GM23338 (cell line): Measurements from ENCODE around the gene CCNY. TPM values are rescaled to one million over a fixed set of nuclear protein-coding genes. Genes with fewer than 3 reads are reported as not detected.

ENCODE experiments used
- ATAC-seq: fragments of 200-7000 bp; cut with Tn5 transposase; 3 replicates; pipeline ENCODE4 v1.9.1; 2020
- DNase-seq: peaks from one replicate; pipeline ENCODE4 v3.0.0-alpha.2; 2015; ENCODE audit warnings: low spot score
- H2AFZ ChIP-seq: fragments of 200-600 bp; sonication (generic); 2 replicates; pipeline ENCODE4 v1.8.0; 2016; ENCODE audit warnings: antibody characterized with exemption, mild to moderate bottlenecking, moderate library complexity
- H3F3A ChIP-seq: fragments of 200-600 bp; sonication (generic); replicated peaks from 2 replicates; pipeline ENCODE4 v1.8.0; 2017; ENCODE audit warnings: antibody characterized with exemption, mixed run types, low read depth
- H3K27ac ChIP-seq: fragments of 200-600 bp; sonication (generic); 2 replicates; pipeline ENCODE4 v1.6.1; 2016; ENCODE audit warnings: low read depth
- H3K27me3 ChIP-seq: fragments of 200-600 bp; sonication (generic); 2 replicates; pipeline ENCODE4 v1.8.0; 2016; ENCODE audit warnings: mild to moderate bottlenecking, mixed run types, moderate library complexity; ENCODE audit not compliant: insufficient read depth
- H3K36me3 ChIP-seq: fragments of 200-600 bp; sonication (generic); 2 replicates; pipeline ENCODE4 v1.8.0; 2016; ENCODE audit warnings: mild to moderate bottlenecking; ENCODE audit not compliant: insufficient read depth
- H3K4me1 ChIP-seq: fragments of 200-600 bp; sonication (generic); 2 replicates; pipeline ENCODE4 v1.8.0; 2016; ENCODE audit warnings: mild to moderate bottlenecking, moderate library complexity; ENCODE audit not compliant: insufficient read depth
- H3K4me2 ChIP-seq: fragments of 200-600 bp; sonication (generic); 2 replicates; pipeline ENCODE4 v1.7.1; 2017; ENCODE audit warnings: mixed run types
- H3K4me3 ChIP-seq: fragments of 200-600 bp; sonication (generic); 2 replicates; pipeline ENCODE4 v1.6.1; 2016; ENCODE audit warnings: mixed run types
- H3K79me2 ChIP-seq: fragments of 200-600 bp; sonication (generic); replicated peaks from 2 replicates; pipeline ENCODE4 v1.8.0; 2017; ENCODE audit warnings: mild to moderate bottlenecking; ENCODE audit not compliant: insufficient read depth
- H3K9me2 ChIP-seq: fragments of 200-600 bp; sonication (generic); 2 replicates; pipeline ENCODE4 v1.8.0; 2017; ENCODE audit not compliant: insufficient read depth
- H4K20me1 ChIP-seq: fragments of 200-600 bp; sonication (generic); replicated peaks from 2 replicates; pipeline ENCODE4 v1.8.0; 2017; ENCODE audit warnings: mild to moderate bottlenecking; ENCODE audit not compliant: insufficient read depth
- H3K27ac Mint-ChIP-seq: 2 replicates; pipeline ENCODE4 v1.8.0; 2020; ENCODE audit warnings: inconsistent platforms, mild to moderate bottlenecking, moderate library complexity, mixed read lengths
- H3K27me3 Mint-ChIP-seq: 3 replicates; pipeline ENCODE4 v1.8.0; 2022; ENCODE audit warnings: low read depth, mild to moderate bottlenecking, moderate library complexity, mixed read lengths, inconsistent platforms; ENCODE audit not compliant: insufficient read depth, poor library complexity
- H3K36me3 Mint-ChIP-seq: 3 replicates; pipeline ENCODE4 v1.8.0; 2021; ENCODE audit warnings: low read depth, mild to moderate bottlenecking, inconsistent platforms, moderate library complexity, mixed read lengths
- H3K4me1 Mint-ChIP-seq: 3 replicates; pipeline ENCODE4 v1.8.0; 2020; ENCODE audit warnings: mild to moderate bottlenecking, inconsistent platforms, mixed read lengths
- H3K4me3 Mint-ChIP-seq: 3 replicates; pipeline ENCODE4 v1.8.0; 2021; ENCODE audit warnings: moderate library complexity, mild to moderate bottlenecking, inconsistent platforms, mixed read lengths
- H3K9me3 Mint-ChIP-seq: 3 replicates; pipeline ENCODE4 v1.8.0; 2020; ENCODE audit warnings: moderate library complexity, mild to moderate bottlenecking, inconsistent platforms, mixed read lengths
- CREB1 ChIP-seq: fragments of 250-450 bp; sonication (Bioruptor Pico); IDR thresholded peaks from 2 replicates; pipeline ENCODE4 v1.5.0; 2020; ENCODE audit warnings: low read depth, mild to moderate bottlenecking, moderate library complexity
- CTCF ChIP-seq, 2 experiments: fragments of 200-600 bp in 1 of 2; sonication (generic) in 1 of 2; conservative IDR thresholded peaks; 2 replicates each; pipeline versions ENCODE4 v1.5.1 to v1.6.1; 2016 to 2017; ENCODE audit warnings: antibody characterized with exemption in 2 of 2, low read depth in 2 of 2, mild to moderate bottlenecking in 2 of 2, moderate library complexity in 1 of 2
- ETS1 ChIP-seq: IDR thresholded peaks from 2 replicates; pipeline ENCODE4 v1.6.1; 2016; ENCODE audit warnings: antibody characterized with exemption
- EZH2 ChIP-seq: fragments of 200-600 bp; sonication (generic); IDR thresholded peaks from one replicate; pipeline ENCODE4 v1.8.0; 2017; ENCODE audit warnings: antibody characterized with exemption, mild to moderate bottlenecking, low read depth; ENCODE audit not compliant: unreplicated experiment
- EZH2phosphoT487 ChIP-seq: fragments of 200-600 bp; sonication (generic); IDR thresholded peaks from one replicate; pipeline ENCODE4 v1.8.1; 2018; ENCODE audit warnings: antibody characterized with exemption; ENCODE audit not compliant: unreplicated experiment
- JUNB ChIP-seq: IDR thresholded peaks from one replicate; pipeline ENCODE4 v1.6.1; 2016; ENCODE audit warnings: antibody characterized with exemption; ENCODE audit not compliant: unreplicated experiment
- POLR2AphosphoS5 ChIP-seq: IDR thresholded peaks from 2 replicates; pipeline ENCODE4 v1.6.1; 2016; ENCODE audit warnings: antibody characterized with exemption, low read depth
- REST ChIP-seq: IDR thresholded peaks from one replicate; pipeline ENCODE4 v1.6.1; 2018; ENCODE audit warnings: antibody characterized with exemption; ENCODE audit not compliant: unreplicated experiment
- STAT1 ChIP-seq: IDR thresholded peaks from one replicate; pipeline ENCODE4 v1.6.1; 2016; ENCODE audit warnings: antibody characterized with exemption; ENCODE audit not compliant: unreplicated experiment
- ZNF114 ChIP-seq: fragments of 250-450 bp; sonication (Bioruptor Pico); IDR thresholded peaks from 2 replicates; pipeline ENCODE4 v1.5.0; 2020; ENCODE audit warnings: mild to moderate bottlenecking, moderate library complexity
- ZNF331 ChIP-seq: fragments of 250-450 bp; sonication (Bioruptor Pico); IDR thresholded peaks from 2 replicates; pipeline ENCODE4 v1.5.0; 2020; ENCODE audit warnings: low read depth, mild to moderate bottlenecking, moderate library complexity
- ZNF462 ChIP-seq: fragments of 250-450 bp; sonication (Bioruptor Pico); IDR thresholded peaks from 2 replicates; pipeline ENCODE4 v1.5.0; 2020; ENCODE audit warnings: mild to moderate bottlenecking, moderate library complexity
- polyA plus RNA-seq: library from polyadenylated mRNA; unstranded; fragments of >200 nt; fragmentation: Nextera tagmentation; extraction: Ambion mirVana; gene quantifications from 2 replicates; pipeline ENCODE4 v1.2.1, GENCODE V29; 2016
- total RNA-seq: library from RNA; depleted of rRNA; stranded (reverse); fragments of >200 nt; shearing (Covaris generic); gene quantifications from 2 replicates; pipeline ENCODE4 v1.2.3, GENCODE V29; 2014

The CCNY gene
- total and polyA plus RNA-seq, 2 experiments from 2014 or later, result 14.2 to 29.0 TPM

GRCh38 chr10:35348609-35349388 lies 12.5 kb downstream of the CCNY start:
- Histone ChIP-seq H3K79me2 (peaks cover 99% of the 10 kb centered on the region), H4K20me1 (peaks cover 53% of the 10 kb centered on the region), H3K4me1 (no peaks in the 10 kb centered on the region; the same call in 1 of the 2 replicates), H3K27me3 (no peaks in the 10 kb centered on the region), H3K27ac (peak overlapping the region; percentile 26; the same call in 1 of the 2 replicates), H3K36me3 (no peaks in the 10 kb centered on the region), H3K4me3 (no peak overlapping the region), H3K9me2 (no peaks in the 10 kb centered on the region), H3F3A (no peaks in the 10 kb centered on the region), H2AFZ (no peak overlapping the region), H3K4me2 (no peak overlapping the region)
- no peaks in the 10 kb centered on the region for H3K36me3 Mint-ChIP-seq
- H3K27me3 Mint-ChIP-seq, result no peaks in the 10 kb centered on the region
- no peak overlapping the region for H3K4me3 Mint-ChIP-seq
- no peaks in the 10 kb centered on the region for H3K9me3 Mint-ChIP-seq
- H3K4me1 Mint-ChIP-seq, result peaks cover 43% of the 10 kb centered on the region
- DNase-seq (no peak), ATAC-seq (no peak; the same call in 2 of the 3 replicates)
- TF ChIP-seq ZNF462 (CRISPR knock-in tag) (no peak), EZH2 (no peak), POLR2AphosphoS5 (no peak), EZH2phosphoT487 (no peak), CTCF (conservative IDR thresholded peaks at IDR 0.05; ENCODE audit: low read depth in 2 of 2) (no peak), ZNF331 (CRISPR knock-in tag) (no peak), CREB1 (CRISPR knock-in tag) (no peak), ZNF114 (no peak), JUNB (no peak), ETS1 (no peak), REST (no peak), STAT1 (no peak)
- H3K27ac Mint-ChIP-seq, result peak overlapping the region; percentile 61; the same call in 1 of the 2 replicates
